Measurements from ENCODE around the gene IL1RAPL2.

Gene IL1RAPL2

DNA sequence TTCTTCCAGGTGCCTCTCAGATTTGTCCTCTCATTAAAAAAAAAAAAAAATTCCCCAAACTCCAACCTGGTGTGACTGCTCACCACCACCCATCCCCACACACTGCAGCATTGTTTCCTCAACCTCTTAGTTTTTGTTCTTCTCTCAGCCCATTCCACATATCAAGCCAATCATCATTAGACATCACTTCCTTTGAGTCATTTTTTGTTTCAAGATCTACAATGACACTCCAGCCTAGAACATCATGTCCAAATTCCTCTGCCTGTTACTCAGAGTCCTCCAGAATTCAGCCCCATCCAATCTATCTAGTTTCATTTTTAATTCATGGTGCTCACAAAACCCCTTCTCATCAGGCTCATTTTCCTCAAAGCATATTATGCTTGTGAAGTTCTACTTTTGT, 917.0 kb downstream of the IL1RAPL2 start:
- no peak for DNase-seq

- DNase-seq = no peak
These were observed 922.7 kb downstream of the IL1RAPL2 start for GRCh38 chrX:105488716-105489115.

- DNase-seq = no peak
These were observed 929.4 kb downstream of the IL1RAPL2 start for GRCh38 chrX:105495376-105495775.

DNA sequence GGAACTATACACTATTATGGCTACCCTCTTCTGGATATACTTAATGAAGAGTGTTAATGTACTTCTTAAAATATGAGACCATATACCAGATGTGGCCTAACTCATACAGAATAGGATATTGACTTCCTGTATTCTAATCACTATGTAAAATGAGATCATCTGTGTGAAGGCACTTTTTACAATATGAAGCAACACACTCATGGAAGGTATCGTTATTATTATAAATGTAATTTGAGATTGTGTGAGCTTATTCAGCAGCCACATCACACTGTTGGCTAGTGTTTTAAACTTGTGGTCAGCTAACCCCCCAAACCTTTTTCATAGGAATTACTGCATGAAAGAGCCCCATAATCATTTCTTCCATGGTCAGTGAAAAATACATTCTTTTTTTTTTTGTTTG, 936.3 kb downstream of the IL1RAPL2 start:
- DNase-seq = no peak

- no peak for DNase-seq
These were observed 949.6 kb downstream of the IL1RAPL2 start for GRCh38 chrX:105515561-105515960.

DNA sequence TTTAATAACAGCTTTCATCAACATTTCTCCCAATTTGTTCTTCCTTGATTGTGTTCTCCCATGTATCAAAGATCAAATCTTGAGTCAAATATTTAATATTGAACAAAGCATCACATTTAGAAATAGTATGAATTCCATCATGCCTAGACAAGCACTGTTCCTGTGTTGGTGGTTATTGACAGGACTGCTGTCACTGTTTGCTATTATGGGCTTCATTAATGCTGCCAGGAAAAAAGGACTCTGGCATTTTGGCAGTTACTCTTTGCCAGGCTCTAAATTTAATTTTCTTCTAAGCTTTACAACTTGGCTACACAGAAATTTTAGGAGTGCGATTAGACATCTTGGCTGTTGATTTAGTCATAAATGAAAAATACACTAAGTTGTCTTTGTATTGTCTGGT, 960.4 kb downstream of the IL1RAPL2 start:
- DNase-seq = no peak

- DNase-seq = no peak
These were observed 961.8 kb downstream of the IL1RAPL2 start for GRCh38 chrX:105527759-105528158.

DNA sequence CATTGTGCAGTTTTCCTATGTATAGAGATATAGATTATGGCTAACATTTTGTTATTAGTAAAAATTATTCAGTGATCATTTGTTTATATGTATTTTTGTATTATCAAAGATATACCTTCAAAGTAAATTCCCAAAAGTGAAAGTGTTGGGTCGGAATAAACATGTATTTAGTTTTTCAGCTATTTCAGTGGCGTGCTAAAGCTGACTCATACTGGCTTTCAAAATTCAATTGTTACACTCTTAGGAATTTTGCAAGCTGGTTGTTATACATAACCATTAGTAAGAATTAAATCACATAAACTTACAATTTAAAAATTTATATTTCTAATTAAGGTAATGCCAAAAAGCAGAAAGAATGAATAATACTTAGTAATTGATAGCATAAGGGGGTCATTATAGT, 968.0 kb downstream of the IL1RAPL2 start:
- DNase-seq = no peak

DNA sequence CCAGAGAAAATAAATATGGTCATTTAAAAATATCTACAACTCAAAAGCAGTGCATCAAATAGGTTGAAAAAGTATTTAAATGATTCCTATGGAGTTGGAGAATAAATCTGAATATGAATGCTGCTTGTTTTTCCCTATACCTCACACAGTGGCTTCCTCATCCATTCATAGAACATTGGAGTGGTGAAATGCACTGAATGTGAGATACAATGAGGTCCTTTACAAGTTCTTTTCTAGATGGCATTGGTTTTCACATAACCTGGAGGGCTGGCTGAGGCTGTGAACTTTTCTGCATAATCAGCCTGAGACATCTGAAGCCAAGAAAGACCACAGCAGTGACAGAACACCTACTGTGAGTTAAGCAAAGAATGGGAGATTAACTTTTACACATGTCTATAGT, 977.3 kb downstream of the IL1RAPL2 start:
- no peak for DNase-seq

- DNase-seq = no peak
These were observed 984.2 kb downstream of the IL1RAPL2 start for GRCh38 chrX:105550043-105550663.

DNA sequence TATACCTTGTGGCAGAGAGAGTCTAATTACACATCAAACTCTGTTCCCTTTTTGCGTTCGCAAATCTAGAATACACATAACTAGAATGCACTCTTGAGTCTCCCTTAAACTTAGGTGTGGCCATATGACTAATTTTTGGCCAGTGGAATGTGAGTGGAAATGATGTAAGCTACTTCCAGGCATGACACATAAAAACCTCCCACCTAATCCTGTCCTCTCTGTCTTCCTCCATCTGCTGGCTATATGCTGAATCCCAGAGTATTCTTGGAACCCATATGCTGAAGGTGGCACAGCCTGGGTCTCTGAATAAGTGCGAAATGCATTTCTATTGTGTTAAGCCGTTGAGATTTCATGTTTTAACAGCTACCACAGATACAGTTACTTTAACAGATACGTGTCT, 986.4 kb downstream of the IL1RAPL2 start:
- DNase-seq = no peak

DNA sequence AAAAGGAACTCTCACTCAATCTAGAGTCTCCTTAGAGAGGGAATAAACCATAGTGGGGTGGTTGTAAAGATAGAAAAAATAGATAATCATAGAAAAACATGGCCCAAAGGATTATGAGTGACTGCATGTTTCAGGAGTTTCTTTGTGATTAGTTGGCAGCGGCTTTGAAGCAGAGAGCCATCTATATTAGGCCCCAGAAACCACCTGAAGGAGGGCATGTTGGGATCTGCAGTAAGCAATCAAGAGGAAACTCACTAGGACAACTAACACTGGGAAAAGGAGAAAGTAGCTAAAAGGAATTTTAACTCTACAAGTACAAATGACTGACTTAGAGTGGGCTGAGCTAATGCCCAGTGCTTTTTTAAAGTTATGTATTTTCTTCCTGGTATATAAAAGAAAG, 987.1 kb downstream of the IL1RAPL2 start:
- DNase-seq = no peak

DNA sequence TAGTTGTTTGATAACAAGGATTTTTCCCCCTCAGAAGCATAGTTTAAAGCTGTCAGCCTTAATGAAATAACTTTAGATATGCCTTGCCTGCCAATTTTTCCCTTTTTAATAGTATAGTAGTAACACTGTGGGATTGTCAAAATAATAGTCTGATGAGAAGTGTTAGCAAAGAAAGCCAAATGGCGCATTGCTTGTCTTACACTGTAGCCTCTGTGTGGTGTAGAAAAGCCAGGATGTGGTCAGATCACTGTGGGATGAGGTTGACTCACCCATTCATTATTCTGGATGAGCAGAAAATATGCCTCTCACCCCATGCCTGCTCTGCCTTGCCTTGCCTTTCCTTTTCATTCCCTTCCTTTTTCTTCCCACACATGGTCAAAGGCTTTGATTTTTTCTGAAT, 998.5 kb downstream of the IL1RAPL2 start:
- no peak for DNase-seq

GRCh38 chrX:105565856-105566255, 999.9 kb downstream of the IL1RAPL2 start:
- DNase-seq = no peak

- no peak for DNase-seq
These were observed 1001.1 kb downstream of the IL1RAPL2 start for GRCh38 chrX:105567082-105567481.

- no peak for DNase-seq
These were observed 1042.7 kb downstream of the IL1RAPL2 start for GRCh38 chrX:105608745-105609144.

DNA sequence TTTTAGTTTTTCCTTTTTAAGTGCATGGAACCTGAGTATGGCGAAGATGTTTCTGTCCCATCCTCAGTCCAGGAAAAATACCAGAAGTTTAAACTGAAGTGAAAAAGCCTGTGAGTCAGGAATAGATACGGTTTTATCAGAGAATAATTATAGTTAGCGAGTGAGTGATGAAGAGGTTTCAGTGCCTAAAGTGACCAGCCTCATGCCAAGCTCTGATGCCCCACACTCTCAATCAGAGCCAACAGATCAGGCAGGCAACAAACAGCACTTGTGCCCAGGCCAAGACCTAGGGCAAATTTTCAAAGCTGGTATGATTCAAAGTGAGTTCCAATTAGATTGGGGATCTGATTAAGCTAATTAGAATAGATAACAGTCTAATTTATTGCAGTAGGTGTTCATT, 1043.5 kb downstream of the IL1RAPL2 start:
- DNase-seq = no peak

GRCh38 chrX:105610411-105610810, 1044.4 kb downstream of the IL1RAPL2 start:
- DNase-seq = no peak

GRCh38 chrX:105618393-105619101, 1052.5 kb downstream of the IL1RAPL2 start:
- DNase-seq = no peak

- no peak for DNase-seq
These were observed 1068.2 kb downstream of the IL1RAPL2 start for GRCh38 chrX:105634180-105634579.

- DNase-seq = no peak
These were observed 1069.8 kb downstream of the IL1RAPL2 start for GRCh38 chrX:105635794-105636193.

- DNase-seq = no peak
These were observed 1070.7 kb downstream of the IL1RAPL2 start for GRCh38 chrX:105636667-105637066.

GRCh38 chrX:105645667-105646357, 1079.8 kb downstream of the IL1RAPL2 start:
- DNase-seq = no peak

Data from NCI-H748 treated with DMSO at 0.1 percent for 48 hours (cell line).